HG02571 (cell line): ENCODE measurements around the gene CACNA1G.

Experiments
- ATAC-seq: cut with Tn5 transposase; IDR thresholded peaks from one replicate; pipeline ENCODE4 v1.9.1; 2021; ENCODE audit warnings: mild to moderate bottlenecking, moderate library complexity; ENCODE audit not compliant: unreplicated experiment

Gene CACNA1G

DNA sequence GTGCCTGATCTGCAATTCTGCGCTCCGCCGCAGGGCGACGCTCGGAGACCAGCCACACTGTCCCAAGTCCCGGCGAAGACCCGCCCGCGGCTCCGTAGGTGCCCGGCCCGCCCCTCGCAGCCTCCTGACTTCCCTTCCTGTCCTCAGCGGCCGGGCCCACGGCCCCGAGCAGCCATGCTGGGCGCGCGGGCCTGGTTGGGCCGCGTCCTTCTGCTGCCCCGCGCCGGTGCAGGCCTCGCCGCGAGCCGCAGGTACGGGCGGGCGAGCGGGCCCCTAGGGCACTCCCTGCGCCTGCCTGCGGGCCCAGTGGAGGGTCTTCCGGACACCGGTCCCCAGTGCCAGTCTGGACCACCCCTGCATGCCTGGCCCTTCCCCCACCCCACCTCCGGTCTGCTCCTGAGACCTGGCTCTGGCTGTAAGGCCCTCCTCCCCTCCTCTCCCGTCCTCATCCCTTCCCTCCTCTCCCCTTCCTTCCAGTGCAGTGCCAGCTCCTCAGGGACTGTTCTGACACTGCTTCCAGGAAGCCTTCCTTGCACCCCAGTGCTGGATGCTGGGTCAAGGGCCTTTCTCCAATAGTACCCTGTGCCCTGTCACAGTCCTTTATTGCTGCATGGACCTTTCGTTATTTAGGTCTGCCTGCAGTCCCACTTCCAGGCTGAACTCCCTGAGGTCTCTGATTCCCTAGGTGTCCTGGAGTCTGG lies 13.3 kb upstream of the CACNA1G start, which contains the start of gene SPATA20:
Gene SPATA20, plus strand, starts transcription at position 140 of the 701 bp plus-strand sequence. Its CDS starts 35 bp downstream, at position 175.
- ATAC-seq = peak; percentile 65

- no peak for ATAC-seq
These were observed 12.8 kb upstream of the CACNA1G start for GRCh38 chr17:50547736-50548083.

DNA sequence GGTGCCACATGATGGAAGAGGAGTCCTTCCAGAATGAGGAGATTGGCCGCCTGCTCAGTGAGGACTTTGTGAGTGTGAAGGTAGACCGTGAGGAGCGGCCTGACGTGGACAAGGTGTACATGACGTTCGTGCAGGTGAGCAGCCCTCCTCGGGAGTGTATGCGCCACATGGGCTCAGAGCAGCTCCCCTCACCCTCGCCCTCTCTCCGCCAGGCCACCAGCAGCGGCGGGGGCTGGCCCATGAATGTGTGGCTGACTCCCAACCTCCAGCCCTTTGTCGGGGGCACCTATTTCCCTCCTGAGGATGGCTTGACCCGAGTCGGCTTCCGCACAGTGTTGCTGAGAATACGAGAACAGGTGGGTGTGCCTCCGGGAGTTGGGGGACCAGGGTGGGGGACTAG lies 11.7 kb upstream of the CACNA1G start:
- ATAC-seq = no peak

DNA sequence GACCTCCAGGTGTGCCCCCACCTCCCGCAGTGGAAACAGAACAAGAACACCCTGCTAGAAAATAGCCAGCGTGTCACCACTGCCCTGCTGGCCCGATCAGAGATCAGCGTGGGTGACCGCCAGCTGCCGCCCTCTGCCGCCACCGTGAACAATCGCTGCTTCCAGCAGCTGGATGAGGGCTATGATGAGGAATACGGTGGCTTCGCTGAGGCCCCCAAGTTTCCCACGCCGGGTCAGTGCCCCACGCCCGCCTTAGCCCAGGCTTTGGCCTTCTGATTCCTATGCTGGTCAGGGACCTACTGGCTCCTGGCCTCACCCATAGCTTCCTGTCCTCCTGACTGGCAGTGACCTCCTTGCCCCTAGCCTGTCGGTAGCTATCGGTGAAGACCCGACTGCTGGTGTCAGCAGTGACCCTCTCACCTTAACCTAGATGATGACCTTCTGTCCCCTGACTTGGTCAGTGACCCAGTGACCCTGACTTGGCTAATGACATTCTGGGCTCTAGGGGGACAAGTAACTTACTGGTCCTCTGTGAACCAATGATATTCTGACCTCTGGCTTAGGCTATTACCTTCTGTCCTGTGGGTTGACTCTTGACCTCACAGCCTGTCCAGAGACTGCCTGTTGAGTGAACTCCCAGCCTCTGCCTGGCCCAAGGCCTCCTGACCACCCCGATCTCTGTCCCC lies 11.1 kb upstream of the CACNA1G start:
- no peak for ATAC-seq

GRCh38 chr17:50549969-50550368 lies 10.5 kb upstream of the CACNA1G start:
- ATAC-seq = no peak

DNA sequence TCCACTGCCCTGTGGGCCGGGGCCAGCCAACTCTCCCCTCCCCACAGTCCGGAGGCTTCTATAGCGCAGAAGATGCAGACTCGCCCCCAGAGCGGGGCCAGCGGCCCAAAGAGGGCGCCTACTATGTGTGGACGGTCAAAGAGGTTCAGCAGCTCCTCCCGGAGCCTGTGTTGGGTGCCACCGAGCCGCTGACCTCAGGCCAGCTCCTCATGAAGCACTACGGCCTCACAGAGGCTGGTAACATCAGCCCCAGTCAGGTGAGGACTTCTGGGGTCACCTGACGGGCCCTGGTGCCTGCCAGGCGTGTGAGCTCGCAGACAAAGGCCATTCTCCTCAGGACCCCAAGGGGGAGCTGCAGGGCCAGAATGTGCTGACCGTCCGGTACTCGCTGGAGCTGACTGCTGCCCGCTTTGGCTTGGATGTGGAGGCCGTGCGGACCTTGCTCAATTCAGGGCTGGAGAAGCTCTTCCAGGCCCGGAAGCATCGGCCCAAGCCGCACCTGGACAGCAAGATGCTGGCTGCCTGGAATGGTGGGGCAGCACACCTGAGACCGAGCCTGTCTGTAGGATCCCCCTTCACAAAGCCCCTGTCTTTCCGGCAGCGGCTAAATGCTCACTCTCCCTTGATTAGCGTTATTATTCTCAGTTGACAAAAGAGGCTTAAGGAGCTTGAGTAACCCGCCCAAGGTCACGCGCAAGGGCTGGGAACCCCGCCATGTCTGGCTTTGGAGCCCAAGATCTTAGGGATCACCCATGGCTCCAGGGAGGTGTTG lies 9.7 kb upstream of the CACNA1G start:
- no peak for ATAC-seq

DNA sequence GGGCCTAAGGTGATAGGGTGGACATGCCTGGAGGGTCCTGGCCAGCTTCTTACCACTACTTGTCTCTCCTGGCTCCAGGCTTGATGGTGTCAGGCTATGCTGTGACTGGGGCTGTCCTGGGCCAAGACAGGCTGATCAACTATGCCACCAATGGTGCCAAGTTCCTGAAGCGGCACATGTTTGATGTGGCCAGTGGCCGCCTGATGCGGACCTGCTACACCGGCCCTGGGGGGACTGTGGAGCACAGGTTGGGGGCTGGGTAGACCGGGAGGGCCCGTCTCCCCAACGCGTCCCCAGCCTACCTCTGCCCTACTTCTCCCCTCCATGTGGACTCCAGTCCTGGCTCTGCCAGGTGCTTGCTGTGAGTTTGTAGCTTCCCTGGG lies 9.1 kb upstream of the CACNA1G start:
- ATAC-seq = no peak

DNA sequence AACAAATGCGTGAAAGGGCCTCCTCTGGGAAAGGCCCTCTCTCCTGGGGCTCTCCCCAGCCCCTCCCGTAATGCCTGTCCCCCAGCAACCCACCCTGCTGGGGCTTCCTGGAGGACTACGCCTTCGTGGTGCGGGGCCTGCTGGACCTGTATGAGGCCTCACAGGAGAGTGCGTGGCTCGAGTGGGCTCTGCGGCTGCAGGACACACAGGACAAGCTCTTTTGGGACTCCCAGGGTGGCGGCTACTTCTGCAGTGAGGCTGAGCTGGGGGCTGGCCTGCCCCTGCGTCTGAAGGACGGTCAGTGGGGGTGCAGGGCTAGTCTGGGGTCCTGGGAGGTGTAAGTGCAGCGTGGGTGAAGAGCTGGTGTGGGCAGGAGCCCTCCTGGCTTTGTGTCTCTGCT lies 8.6 kb upstream of the CACNA1G start:
- ATAC-seq = no peak

DNA sequence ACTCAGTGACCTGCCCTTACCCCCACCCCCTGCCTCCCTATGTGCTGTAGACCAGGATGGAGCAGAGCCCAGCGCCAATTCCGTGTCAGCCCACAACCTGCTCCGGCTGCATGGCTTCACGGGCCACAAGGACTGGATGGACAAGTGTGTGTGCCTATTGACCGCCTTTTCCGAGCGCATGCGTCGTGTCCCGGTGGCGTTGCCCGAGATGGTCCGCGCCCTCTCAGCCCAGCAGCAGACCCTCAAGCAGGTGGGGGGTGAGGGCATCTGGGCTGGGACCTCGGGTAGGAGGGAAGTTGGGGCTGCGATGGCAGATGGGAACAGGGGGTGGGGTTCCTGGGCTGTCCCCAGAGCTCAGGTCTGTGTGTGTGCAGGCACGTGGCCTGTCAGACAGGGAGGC lies 6.3 kb upstream of the CACNA1G start:
- no peak for ATAC-seq

- no peak for ATAC-seq
These were observed 3.7 kb upstream of the CACNA1G start for GRCh38 chr17:50556803-50557202.

DNA sequence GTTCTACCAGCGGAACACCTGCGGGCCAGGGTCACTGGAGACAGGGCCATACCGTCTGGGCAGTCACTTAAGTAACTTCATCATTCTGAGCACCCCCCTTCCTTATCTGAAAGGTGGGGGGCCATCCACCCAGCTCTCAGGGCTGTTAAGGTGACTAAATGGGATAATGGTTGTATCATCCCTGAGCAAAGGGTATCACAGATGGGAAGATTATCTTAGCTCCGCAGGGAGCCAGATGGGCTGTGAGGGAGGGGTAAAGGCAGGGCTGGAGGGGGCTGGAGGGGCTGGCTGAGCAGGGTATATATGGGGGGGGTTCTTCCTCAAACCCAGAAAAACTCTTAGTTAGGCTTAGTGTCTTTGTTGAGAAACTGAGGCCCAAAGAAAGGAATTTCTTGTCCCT lies 2.9 kb upstream of the CACNA1G start:
- ATAC-seq = no peak

- no peak for ATAC-seq
These were observed 2.4 kb upstream of the CACNA1G start for GRCh38 chr17:50558091-50558490.

DNA sequence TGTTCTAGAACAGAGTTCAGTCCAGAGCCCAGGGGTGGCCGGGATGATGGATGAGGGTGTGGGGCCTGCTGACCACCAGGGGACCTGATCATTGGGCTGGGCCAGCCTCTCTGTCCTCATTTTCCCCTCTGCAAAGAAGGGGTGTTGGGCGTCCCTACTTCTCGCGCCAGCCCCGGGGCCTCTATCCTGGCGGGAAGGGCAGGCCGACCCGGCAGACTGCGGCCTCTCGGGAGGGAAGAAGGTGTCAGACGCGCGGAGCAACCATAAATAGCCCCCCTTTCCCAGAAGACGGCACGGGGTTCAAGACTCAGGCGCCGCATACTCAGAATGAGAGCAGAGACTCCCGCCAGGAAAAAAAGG lies 2.0 kb upstream of the CACNA1G start:
- ATAC-seq = no peak

- ATAC-seq = no peak
These were observed 1.4 kb upstream of the CACNA1G start for GRCh38 chr17:50558941-50559614.

DNA sequence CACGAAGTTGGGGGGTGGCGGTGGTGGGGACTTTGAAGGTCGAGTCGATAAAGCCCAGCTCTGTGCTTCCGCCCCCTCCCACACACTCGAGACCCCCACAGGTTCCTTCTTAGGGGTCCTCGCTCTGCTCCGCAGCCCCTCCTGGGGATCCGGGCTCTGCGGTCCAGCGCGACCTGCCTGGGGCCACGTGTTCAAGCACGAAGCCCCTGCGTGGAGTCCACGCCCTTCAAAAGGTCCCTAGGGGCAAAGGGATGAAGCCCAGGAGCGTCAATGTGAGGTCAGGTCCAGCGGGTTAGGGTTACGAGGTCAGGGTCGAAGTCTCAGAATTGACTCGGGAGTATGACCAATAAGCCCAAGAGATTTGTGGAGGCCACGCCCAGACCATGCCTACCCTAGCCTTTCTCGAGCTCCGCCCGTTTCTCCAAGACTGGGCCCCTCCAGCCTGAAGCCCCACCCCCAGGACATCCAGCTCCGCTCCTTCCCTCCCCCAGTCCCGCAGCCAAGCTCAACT lies 786 bp upstream of the CACNA1G start:
- no peak for ATAC-seq

DNA sequence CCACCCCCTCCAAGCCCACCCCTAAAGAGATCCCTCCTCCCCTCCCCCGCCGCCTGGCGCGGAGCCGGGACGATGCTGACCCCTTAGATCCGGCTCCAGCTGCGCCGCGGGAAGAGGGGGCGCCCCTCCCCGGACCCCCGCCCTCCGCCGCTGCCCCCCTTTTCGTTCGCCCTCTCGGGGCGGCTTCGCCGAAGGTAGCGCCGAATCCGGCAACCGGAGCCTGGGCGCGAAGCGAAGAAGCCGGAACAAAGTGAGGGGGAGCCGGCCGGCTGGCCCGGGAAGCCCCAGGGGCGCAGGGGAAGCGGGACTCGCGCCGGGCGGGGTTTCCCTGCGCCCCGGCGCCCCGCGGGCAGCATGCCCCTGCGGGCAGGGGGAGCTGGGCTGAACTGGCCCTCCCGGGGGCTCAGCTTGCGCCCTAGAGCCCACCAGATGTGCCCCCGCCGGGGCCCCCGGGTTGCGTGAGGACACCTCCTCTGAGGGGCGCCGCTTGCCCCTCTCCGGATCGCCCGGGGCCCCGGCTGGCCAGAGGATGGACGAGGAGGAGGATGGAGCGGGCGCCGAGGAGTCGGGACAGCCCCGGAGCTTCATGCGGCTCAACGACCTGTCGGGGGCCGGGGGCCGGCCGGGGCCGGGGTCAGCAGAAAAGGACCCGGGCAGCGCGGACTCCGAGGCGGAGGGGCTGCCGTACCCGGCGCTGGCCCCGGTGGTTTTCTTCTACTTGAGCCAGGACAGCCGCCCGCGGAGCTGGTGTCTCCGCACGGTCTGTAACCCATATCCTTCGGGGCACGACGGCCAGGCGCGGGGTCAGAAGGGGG lies 623 bp downstream of the CACNA1G start:
- ATAC-seq = no peak

- ATAC-seq = no peak
These were observed 1.2 kb downstream of the CACNA1G start for GRCh38 chr17:50561746-50562141.

DNA sequence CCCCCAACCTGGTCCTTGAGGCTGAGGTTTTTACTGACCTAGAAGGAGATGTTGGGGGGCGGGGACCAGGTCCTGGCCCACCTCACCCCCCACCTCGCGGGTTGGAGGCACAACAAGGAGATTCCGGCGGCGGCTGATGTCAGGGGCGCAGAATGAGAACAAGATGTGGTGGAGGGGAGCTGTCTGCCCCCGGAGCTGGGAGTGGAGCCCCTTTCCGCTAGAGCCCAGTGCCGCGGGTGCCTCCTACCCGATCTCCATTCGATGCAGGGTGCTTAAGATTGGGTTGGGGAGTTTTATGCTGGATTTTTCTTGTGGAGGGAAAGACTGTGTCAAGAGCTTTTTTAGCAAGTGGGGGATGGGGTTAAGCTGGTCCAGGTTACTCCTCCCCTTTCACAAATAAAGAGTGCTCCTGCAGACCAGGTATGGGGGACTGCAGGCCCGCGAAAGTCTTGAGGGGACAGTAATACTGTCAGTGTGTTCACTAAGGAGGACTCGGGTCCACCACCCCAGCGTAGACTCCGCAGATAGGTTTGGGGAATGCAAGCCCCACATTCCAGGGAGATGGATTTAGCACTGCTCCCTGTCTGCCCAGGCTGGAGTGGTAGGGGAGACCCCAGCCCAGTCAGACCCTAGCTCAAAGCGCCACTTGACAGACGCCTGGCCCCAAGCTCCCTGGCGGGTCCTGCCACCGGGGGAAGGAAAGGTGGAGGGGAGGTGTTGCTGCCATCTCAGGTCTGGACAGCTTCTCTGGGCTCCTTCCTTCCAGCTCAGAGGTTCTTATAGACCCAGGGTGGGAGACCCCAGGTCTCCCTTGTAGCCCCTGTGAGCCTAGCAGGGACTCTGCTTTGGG lies 2.0 kb downstream of the CACNA1G start:
- no peak for ATAC-seq

DNA sequence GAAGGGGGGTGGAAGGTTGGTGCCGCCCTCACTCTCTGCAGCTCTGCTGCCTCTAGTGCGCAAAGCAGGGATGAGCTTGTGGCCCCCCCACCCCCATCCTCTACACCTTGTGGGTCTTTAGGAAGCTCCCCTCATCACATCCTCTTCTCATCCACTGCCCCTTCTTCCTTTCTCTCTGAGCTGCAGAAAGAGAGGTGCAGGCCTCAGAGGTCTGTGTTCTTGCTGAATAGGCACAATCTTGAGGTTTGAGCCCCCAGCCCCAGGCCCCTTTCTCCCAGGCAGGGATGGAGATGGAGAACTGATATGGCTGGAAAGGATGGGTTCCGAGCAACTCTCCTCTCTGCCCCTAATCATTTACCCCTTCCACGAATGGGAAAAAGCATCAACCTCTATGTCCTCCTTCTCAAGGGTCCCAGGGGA lies 2.6 kb downstream of the CACNA1G start:
- no peak for ATAC-seq

- no peak for ATAC-seq
These were observed 4.4 kb downstream of the CACNA1G start for GRCh38 chr17:50564916-50565315.
